Measurements from ENCODE around the gene MGLL.

Gene MGLL

GRCh38 chr3:127731546-127732289 is 90.6 kb downstream of the MGLL start:
- in situ Hi-C loops (cut with HindIII; ENCODE audit: low sequenced_read_pairs) = no loop called here

GRCh38 chr3:127730666-127731295 is 91.5 kb downstream of the MGLL start:
- in situ Hi-C loops (cut with HindIII; ENCODE audit: low sequenced_read_pairs) = no loop called here

GRCh38 chr3:127730171-127730570 is 92.1 kb downstream of the MGLL start:
- in situ Hi-C loops (cut with HindIII; ENCODE audit: low sequenced_read_pairs) = no loop called here

- in situ Hi-C loops (cut with HindIII; ENCODE audit: low sequenced_read_pairs) = no loop called here
Measured at GRCh38 chr3:127729556-127730056, 92.7 kb downstream of the MGLL start.

GRCh38 chr3:127728417-127729015 is 93.8 kb downstream of the MGLL start:
- in situ Hi-C loops (cut with HindIII; ENCODE audit: low sequenced_read_pairs) = no loop called here

GRCh38 chr3:127726894-127727293 is 95.4 kb downstream of the MGLL start:
- in situ Hi-C loops (cut with HindIII; ENCODE audit: low sequenced_read_pairs) = no loop called here

GRCh38 chr3:127723011-127723567 is 99.2 kb downstream of the MGLL start:
- in situ Hi-C loops (cut with HindIII; ENCODE audit: low sequenced_read_pairs) = loop anchor here (25.0 kb wide), 1 partner anchor 114 kb away; no protein-coding TSS in a partner anchor

- in situ Hi-C loops (cut with HindIII; ENCODE audit: low sequenced_read_pairs) = loop anchor here (25.0 kb wide), 1 partner anchor 115 kb away; no protein-coding TSS in a partner anchor
Measured at GRCh38 chr3:127722091-127722784, 100.1 kb downstream of the MGLL start.

GRCh38 chr3:127720985-127721935 is 101.1 kb downstream of the MGLL start:
- in situ Hi-C loops (cut with HindIII; ENCODE audit: low sequenced_read_pairs) = loop anchor here (25.0 kb wide), 1 partner anchor 116 kb away; no protein-coding TSS in a partner anchor

GRCh38 chr3:127720161-127720823 is 102.0 kb downstream of the MGLL start:
- in situ Hi-C loops (cut with HindIII; ENCODE audit: low sequenced_read_pairs) = loop anchor here (25.0 kb wide), 1 partner anchor 117 kb away; no protein-coding TSS in a partner anchor

- in situ Hi-C loops (cut with HindIII; ENCODE audit: low sequenced_read_pairs) = loop anchor here (25.0 kb wide), 1 partner anchor 118 kb away; no protein-coding TSS in a partner anchor
Measured at GRCh38 chr3:127719369-127719768, 102.9 kb downstream of the MGLL start.

- in situ Hi-C loops (cut with HindIII; ENCODE audit: low sequenced_read_pairs) = loop anchor here (25.0 kb wide), 1 partner anchor 118 kb away; no protein-coding TSS in a partner anchor
Measured at GRCh38 chr3:127718916-127719290, 103.4 kb downstream of the MGLL start.

GRCh38 chr3:127718245-127718915 is 103.9 kb downstream of the MGLL start:
- in situ Hi-C loops (cut with HindIII; ENCODE audit: low sequenced_read_pairs) = loop anchor here (25.0 kb wide), 1 partner anchor 119 kb away; no protein-coding TSS in a partner anchor

GRCh38 chr3:127717357-127718244 is 104.7 kb downstream of the MGLL start:
- in situ Hi-C loops (cut with HindIII; ENCODE audit: low sequenced_read_pairs) = loop anchor here (25.0 kb wide), 1 partner anchor 120 kb away; no protein-coding TSS in a partner anchor

GRCh38 chr3:127716384-127716783 is 105.9 kb downstream of the MGLL start:
- in situ Hi-C loops (cut with HindIII; ENCODE audit: low sequenced_read_pairs) = loop anchor here (25.0 kb wide), 1 partner anchor 121 kb away; no protein-coding TSS in a partner anchor

GRCh38 chr3:127715532-127715931 is 106.8 kb downstream of the MGLL start:
- in situ Hi-C loops (cut with HindIII; ENCODE audit: low sequenced_read_pairs) = loop anchor here (25.0 kb wide), 1 partner anchor 122 kb away; no protein-coding TSS in a partner anchor

GRCh38 chr3:127714866-127715265 is 107.4 kb downstream of the MGLL start:
- in situ Hi-C loops (cut with HindIII; ENCODE audit: low sequenced_read_pairs) = loop anchor here (25.0 kb wide), 1 partner anchor 122 kb away; no protein-coding TSS in a partner anchor

Data from DLD1 (cell line).